MM.1S (cell line): ENCODE data around the gene RUSF1.
A peak's percentile ranks its signal among the peaks of the same experiment; 100 is the strongest.

Experiments
- DNase-seq: peaks from one replicate; pipeline ENCODE4 v3.0.0-alpha.2; 2015
- H2AFZ ChIP-seq: fragments of 300-600 bp; sonication (generic); 2 replicates; pipeline ENCODE4 v1.6.0; 2016; ENCODE audit warnings: antibody characterized with exemption, low read length
- H3F3A ChIP-seq: fragments of 300-600 bp; sonication (generic); 2 replicates; pipeline ENCODE4 v1.6.1; 2016; ENCODE audit warnings: mild to moderate bottlenecking, antibody characterized with exemption, low read length, moderate library complexity, mixed read lengths; ENCODE audit not compliant: insufficient read depth
- H3K27ac ChIP-seq: fragments of 300-600 bp; sonication (generic); 2 replicates; pipeline ENCODE4 v1.5.1; 2016; ENCODE audit warnings: mild to moderate bottlenecking, low read length
- H3K27me3 ChIP-seq: fragments of 300-600 bp; sonication (generic); replicated peaks from 2 replicates; pipeline ENCODE4 v1.6.0; 2016; ENCODE audit warnings: low read length; ENCODE audit not compliant: insufficient read depth
- H3K36me3 ChIP-seq: fragments of 300-600 bp; sonication (generic); replicated peaks from 2 replicates; pipeline ENCODE4 v1.6.1; 2016; ENCODE audit warnings: mild to moderate bottlenecking, low read length, mixed read lengths; ENCODE audit not compliant: insufficient read depth
- H3K4me1 ChIP-seq: fragments of 300-600 bp; sonication (generic); 2 replicates; pipeline ENCODE4 v1.6.1; 2016; ENCODE audit warnings: low read length, mixed read lengths
- H3K4me2 ChIP-seq: fragments of 300-600 bp; sonication (generic); 2 replicates; pipeline ENCODE4 v1.6.0; 2016; ENCODE audit warnings: low read depth, low read length
- H3K4me3 ChIP-seq: fragments of 300-600 bp; sonication (generic); 2 replicates; pipeline ENCODE4 v1.5.1; 2016; ENCODE audit warnings: low read length, mixed read lengths
- H3K79me2 ChIP-seq: fragments of 300-600 bp; sonication (generic); 2 replicates; pipeline ENCODE4 v1.6.1; 2016; ENCODE audit warnings: mixed run types, low read length, mixed read lengths
- H3K9ac ChIP-seq: fragments of 300-600 bp; sonication (generic); 2 replicates; pipeline ENCODE4 v1.6.1; 2016; ENCODE audit warnings: low read length, mixed read lengths
- H3K9me2 ChIP-seq: fragments of 300-600 bp; sonication (generic); replicated peaks from 2 replicates; pipeline ENCODE4 v1.6.1; 2016; ENCODE audit warnings: mild to moderate bottlenecking, low read length, mixed read lengths; ENCODE audit not compliant: insufficient read depth
- H3K9me3 ChIP-seq: fragments of 300-600 bp; sonication (generic); replicated peaks from 2 replicates; pipeline ENCODE4 v1.6.1; 2016; ENCODE audit warnings: mild to moderate bottlenecking, low read length, mixed read lengths; ENCODE audit not compliant: insufficient read depth
- H4K20me1 ChIP-seq: fragments of 300-600 bp; sonication (generic); 2 replicates; pipeline ENCODE4 v1.6.1; 2016; ENCODE audit warnings: mild to moderate bottlenecking, low read length, moderate library complexity, mixed read lengths; ENCODE audit not compliant: insufficient read depth
- EZH2 ChIP-seq: fragments of 300-600 bp; sonication (generic); optimal IDR thresholded peaks from 2 replicates; pipeline ENCODE3; 2017; ENCODE audit warnings: low read depth, mild to moderate bottlenecking, antibody characterized with exemption, low read length, mixed read lengths
- EZH2phosphoT487 ChIP-seq: fragments of 300-600 bp; sonication (generic); IDR thresholded peaks from 2 replicates; pipeline ENCODE4 v1.6.1; 2018; ENCODE audit warnings: antibody characterized with exemption, low read length
- TF ChIP-seq, protein P1 (sequence below): fragments of 300-600 bp; sonication (generic); IDR thresholded peaks from 2 replicates; pipeline ENCODE4 v1.5.1; 2016; ENCODE audit warnings: antibody characterized with exemption, low read length, mixed read lengths

RUSF1 gene

DNA sequence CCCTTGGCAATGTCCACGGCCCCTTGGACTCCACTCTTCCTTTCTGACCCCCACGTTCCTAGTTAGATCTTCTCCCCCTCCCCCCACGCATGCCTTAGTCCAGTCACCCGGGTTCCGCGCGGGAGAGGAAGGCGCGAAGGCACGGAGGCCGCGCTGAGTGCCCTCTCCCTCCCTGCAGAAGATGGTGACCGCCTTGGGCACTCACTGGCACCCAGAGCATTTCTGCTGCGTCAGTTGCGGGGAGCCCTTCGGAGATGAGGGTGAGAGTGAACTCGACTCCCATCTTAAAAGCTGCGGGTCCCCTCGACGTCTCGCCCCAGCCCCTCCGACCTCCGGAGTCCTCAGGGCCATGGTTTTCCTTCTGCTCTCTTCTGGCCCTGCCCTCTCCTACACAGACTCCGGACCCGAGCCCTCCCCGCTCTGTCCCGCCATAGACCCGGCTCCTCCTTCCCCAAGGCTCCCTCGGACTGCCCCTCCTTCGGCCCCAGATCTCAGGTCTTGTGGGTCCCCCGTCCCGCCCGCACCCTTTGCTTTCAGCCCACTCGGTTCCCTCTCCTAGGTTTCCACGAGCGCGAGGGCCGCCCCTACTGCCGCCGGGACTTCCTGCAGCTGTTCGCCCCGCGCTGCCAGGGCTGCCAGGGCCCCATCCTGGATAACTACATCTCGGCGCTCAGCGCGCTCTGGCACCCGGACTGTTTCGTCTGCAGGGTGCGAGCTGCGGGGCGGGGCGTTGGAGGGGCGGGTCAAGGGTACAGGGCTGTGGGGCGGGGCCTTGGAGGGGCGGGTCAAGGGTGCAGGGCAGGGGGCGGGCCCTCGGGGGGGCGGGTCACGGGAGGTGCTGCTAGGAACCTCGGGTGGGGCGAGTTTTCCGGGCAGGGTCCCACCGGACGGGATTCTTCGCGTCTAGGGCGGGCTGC, 31.6 kb downstream of the RUSF1 start:
- Histone ChIP-seq H3K27me3 (peaks cover 30% of the 10 kb centered on the region), H4K20me1 (no peaks in the 10 kb centered on the region), H3K4me3 (peak overlapping the region; percentile 63), H3K36me3 (no peaks in the 10 kb centered on the region), H3K27ac (no peak overlapping the region), H3K4me2 (peak overlapping the region; percentile 91), H3K79me2 (no peaks in the 10 kb centered on the region), H3K9me2 (no peaks in the 10 kb centered on the region), H3K4me1 (no peaks in the 10 kb centered on the region), H3K9me3 (no peaks in the 10 kb centered on the region), H3F3A (no peaks in the 10 kb centered on the region), H2AFZ (peak overlapping the region; percentile 81), H3K9ac (0 out of 2 replicates have a peak overlapping the region, but pooled peaks have one; percentile 16)
- TF ChIP-seq, protein P1, sequence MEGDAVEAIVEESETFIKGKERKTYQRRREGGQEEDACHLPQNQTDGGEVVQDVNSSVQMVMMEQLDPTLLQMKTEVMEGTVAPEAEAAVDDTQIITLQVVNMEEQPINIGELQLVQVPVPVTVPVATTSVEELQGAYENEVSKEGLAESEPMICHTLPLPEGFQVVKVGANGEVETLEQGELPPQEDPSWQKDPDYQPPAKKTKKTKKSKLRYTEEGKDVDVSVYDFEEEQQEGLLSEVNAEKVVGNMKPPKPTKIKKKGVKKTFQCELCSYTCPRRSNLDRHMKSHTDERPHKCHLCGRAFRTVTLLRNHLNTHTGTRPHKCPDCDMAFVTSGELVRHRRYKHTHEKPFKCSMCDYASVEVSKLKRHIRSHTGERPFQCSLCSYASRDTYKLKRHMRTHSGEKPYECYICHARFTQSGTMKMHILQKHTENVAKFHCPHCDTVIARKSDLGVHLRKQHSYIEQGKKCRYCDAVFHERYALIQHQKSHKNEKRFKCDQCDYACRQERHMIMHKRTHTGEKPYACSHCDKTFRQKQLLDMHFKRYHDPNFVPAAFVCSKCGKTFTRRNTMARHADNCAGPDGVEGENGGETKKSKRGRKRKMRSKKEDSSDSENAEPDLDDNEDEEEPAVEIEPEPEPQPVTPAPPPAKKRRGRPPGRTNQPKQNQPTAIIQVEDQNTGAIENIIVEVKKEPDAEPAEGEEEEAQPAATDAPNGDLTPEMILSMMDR = no peak
- TF ChIP-seq EZH2 (no peak), EZH2phosphoT487 (no peak)
- peak; percentile 59 for DNase-seq

DNA sequence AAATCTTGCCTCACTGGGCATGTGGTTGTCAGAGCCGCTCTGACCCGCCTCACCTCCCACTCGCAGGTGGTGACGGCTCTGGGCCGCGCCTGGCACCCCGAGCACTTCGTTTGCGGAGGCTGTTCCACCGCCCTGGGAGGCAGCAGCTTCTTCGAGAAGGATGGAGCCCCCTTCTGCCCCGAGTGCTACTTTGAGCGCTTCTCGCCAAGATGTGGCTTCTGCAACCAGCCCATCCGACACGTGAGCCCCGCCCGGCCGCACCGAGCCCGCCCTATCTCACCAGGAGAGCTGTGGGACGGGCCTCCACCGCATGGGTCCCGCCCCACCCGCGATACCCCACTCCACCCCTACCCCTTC, 32.3 kb downstream of the RUSF1 start:
- H3K9ac ChIP-seq = no peak overlapping the region
- DNase-seq = no peak
- peaks cover 30% of the 10 kb centered on the region for H3K27me3 ChIP-seq
- no peaks in the 10 kb centered on the region for H3K36me3 ChIP-seq
- no peaks in the 10 kb centered on the region for H3F3A ChIP-seq
- H3K79me2 ChIP-seq = no peaks in the 10 kb centered on the region
- H3K4me3 ChIP-seq = no peak overlapping the region
- H3K27ac ChIP-seq = no peak overlapping the region
- H3K9me2 ChIP-seq = no peaks in the 10 kb centered on the region
- TF ChIP-seq EZH2 (no peak), EZH2phosphoT487 (no peak)
- TF ChIP-seq, protein P1 = no peak
- H4K20me1 ChIP-seq = no peaks in the 10 kb centered on the region
- H2AFZ ChIP-seq = no peak overlapping the region
- H3K9me3 ChIP-seq = no peaks in the 10 kb centered on the region
- no peaks in the 10 kb centered on the region for H3K4me1 ChIP-seq
- no peak overlapping the region for H3K4me2 ChIP-seq

DNA sequence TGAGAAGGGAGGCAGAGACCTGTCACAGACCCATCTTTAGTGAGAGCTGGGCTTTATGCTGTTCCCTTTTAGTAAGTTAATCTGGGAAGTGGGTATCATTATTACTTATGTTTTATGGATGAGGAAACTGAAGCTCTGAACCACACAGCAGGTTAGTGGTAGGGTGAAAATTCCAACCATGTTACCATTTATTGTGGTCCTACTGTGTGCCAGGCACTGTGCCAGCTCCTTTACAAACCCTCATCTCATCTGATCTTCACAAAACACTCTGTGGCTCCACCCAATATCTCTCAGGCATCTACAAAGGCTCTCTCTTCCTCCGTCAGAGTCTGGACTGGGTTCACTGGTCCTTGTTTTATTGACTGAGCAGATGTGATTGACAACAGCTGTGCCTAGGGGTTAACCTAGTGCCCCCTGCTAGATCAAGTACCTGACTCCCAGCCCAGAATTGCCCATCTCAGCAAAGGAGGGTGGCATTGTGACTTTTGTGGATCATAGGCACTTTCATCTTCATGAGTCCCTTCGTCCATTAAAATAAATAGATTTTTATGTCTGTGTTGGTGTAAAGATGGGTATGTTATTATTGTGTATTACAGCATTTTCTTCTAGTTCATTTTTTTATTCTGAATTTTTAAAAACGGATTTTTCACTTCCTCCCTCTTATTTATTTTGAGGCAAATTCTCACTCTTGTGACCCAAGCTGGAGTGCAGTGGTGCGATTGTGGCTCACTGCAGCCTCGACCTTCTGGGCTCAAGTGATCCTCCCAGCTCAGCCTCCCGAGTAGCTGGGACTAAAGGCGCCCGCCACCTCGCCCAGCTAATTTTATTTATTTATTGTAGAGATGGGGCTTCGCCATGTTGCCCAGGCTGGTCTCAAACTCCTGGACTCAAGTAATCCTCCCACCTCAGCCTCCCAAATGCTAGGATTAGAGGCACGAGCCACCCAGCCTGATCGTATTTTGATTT, 33.1 kb downstream of the RUSF1 start:
- Histone ChIP-seq H3K9ac (no peak overlapping the region), H3K36me3 (no peaks in the 10 kb centered on the region), H2AFZ (no peak overlapping the region), H3K9me3 (no peaks in the 10 kb centered on the region), H3K4me2 (no peak overlapping the region), H3K79me2 (no peaks in the 10 kb centered on the region), H3K9me2 (no peaks in the 10 kb centered on the region), H4K20me1 (no peaks in the 10 kb centered on the region), H3K4me3 (no peak overlapping the region), H3K4me1 (no peaks in the 10 kb centered on the region), H3K27me3 (peaks cover 30% of the 10 kb centered on the region), H3F3A (no peaks in the 10 kb centered on the region), H3K27ac (no peak overlapping the region)
- no peak for DNase-seq
- no peak for TF ChIP-seq EZH2
